Cardiac muscle cell (in vitro differentiated cells and primary cell): ENCODE measurements around the gene UBE2I. TPM values are rescaled to one million over a fixed set of nuclear protein-coding genes. Genes with fewer than 3 reads are reported as not detected.

Experiments used
- DNase-seq, 2 donors: peaks; one replicate each; pipeline versions ENCODE4 v3.0.0 to v3.0.0-alpha.2; 2010 to 2017; ENCODE audit warnings: low read depth in 1 of 2, low spot score in 1 of 2
- H3K27ac ChIP-seq: fragments of 200-600 bp; sonication (generic); 2 replicates; pipeline ENCODE4 v1.5.1; 2016
- H3K27me3 ChIP-seq: fragments of 200-600 bp; sonication (generic); 2 replicates; pipeline ENCODE4 v1.6.0; 2016; ENCODE audit warnings: control low read depth
- H3K36me3 ChIP-seq: fragments of 200-600 bp; sonication (generic); 2 replicates; pipeline ENCODE4 v1.5.1; 2016; ENCODE audit warnings: control low read depth
- H3K4me1 ChIP-seq: fragments of 200-600 bp; sonication (generic); 2 replicates; pipeline ENCODE4 v1.8.1; 2017; ENCODE audit warnings: low read depth, mild to moderate bottlenecking, mixed run types
- H3K4me3 ChIP-seq: fragments of 200-600 bp; sonication (generic); 2 replicates; pipeline ENCODE4 v1.5.1; 2016; ENCODE audit warnings: mild to moderate bottlenecking
- H3K9me3 ChIP-seq: fragments of 200-600 bp; sonication (generic); 2 replicates; pipeline ENCODE4 v1.5.1; 2017; ENCODE audit warnings: low read depth, mild to moderate bottlenecking, control low read depth
- CTCF ChIP-seq: IDR thresholded peaks from 2 replicates; pipeline ENCODE4 v1.5.1; 2012; ENCODE audit warnings: low read depth, mild to moderate bottlenecking, low read length
- polyA plus RNA-seq: library from polyadenylated mRNA; unstranded; fragments of >200 nt; fragmentation: Nextera tagmentation; extraction: Ambion mirVana; gene quantifications from 2 replicates; pipeline ENCODE4 v1.2.1, GENCODE V29; 2016
- total RNA-seq: library from RNA; depleted of rRNA; stranded (reverse); fragments of >200 nt; gene quantifications from 2 replicates; pipeline ENCODE4 v1.2.3, GENCODE V29; 2016

Gene UBE2I
- total and polyA plus RNA-seq, 2 experiments from 2014 or later: 75.4 to 157 TPM

DNA sequence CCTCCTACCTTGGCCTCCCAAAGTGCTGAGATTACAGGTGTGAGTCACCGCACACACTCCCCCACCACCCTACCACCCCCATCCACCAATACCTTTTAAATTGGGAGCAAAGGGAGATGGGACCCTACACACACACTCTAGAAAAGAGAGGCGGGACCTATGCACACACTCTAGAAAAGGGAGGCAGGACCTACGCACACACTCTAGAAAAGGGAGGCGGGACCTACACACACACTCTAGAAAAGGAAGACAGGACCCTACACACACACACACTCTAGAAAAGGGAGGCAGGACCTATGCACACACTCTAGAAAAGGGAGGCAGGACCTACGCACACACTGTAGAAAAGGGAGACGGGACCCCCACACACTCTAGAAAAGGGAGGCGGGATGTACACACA lies 34.7 kb upstream of the UBE2I start:
- TF ChIP-seq CTCF: no peak
- H3K36me3 ChIP-seq: no peaks in the 10 kb centered on the region
- no peaks in the 10 kb centered on the region for H3K9me3 ChIP-seq
- no peaks in the 10 kb centered on the region for H3K4me1 ChIP-seq
- DNase-seq: no peak
- no peak overlapping the region for H3K4me3 ChIP-seq
- peaks cover 3% of the 10 kb centered on the region for H3K27me3 ChIP-seq
- no peak overlapping the region for H3K27ac ChIP-seq

GRCh38 chr16:1275791-1276579 lies 33.5 kb upstream of the UBE2I start:
- Histone ChIP-seq H3K9me3 (no peaks in the 10 kb centered on the region), H3K4me3 (no peak overlapping the region), H3K27ac (no peak overlapping the region), H3K36me3 (no peaks in the 10 kb centered on the region), H3K4me1 (no peaks in the 10 kb centered on the region), H3K27me3 (peaks cover 3% of the 10 kb centered on the region)
- no peak for TF ChIP-seq CTCF
- no peak for DNase-seq

- TF ChIP-seq CTCF: no peak
- no peak overlapping the region for H3K27ac ChIP-seq
- no peaks in the 10 kb centered on the region for H3K36me3 ChIP-seq
- DNase-seq: no peak
- H3K4me3 ChIP-seq: no peak overlapping the region
- no peaks in the 10 kb centered on the region for H3K9me3 ChIP-seq
- no peaks in the 10 kb centered on the region for H3K4me1 ChIP-seq
- H3K27me3 ChIP-seq: peaks cover 3% of the 10 kb centered on the region
These were observed 32.9 kb upstream of the UBE2I start for GRCh38 chr16:1276580-1276878.

DNA sequence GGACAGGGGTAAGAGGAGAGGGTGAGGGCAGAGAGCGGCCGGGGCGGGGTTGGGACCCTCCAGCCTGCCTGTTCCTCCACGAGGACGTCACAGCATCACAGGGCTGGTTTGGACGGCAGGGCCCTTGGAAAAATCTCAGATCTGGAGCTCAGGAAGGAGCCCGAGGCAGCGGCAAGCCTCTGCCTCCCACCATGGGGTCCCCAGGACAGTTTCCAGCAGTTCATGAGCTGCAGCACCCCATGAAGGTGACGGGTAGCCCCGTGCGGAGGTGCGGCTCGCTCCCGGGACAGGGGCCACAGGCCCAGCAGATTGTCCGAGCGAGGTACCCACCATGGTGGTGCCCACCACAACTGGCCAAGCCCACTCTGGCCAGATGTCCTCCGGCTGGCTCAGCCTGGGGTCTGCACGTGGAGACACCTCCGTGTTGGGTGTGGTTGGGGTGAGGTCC lies 32.3 kb upstream of the UBE2I start:
- Histone ChIP-seq H3K4me1 (no peaks in the 10 kb centered on the region), H3K27me3 (peaks cover 3% of the 10 kb centered on the region), H3K4me3 (no peak overlapping the region), H3K27ac (no peak overlapping the region), H3K9me3 (no peaks in the 10 kb centered on the region), H3K36me3 (no peaks in the 10 kb centered on the region)
- TF ChIP-seq CTCF: no peak
- no peak for DNase-seq

DNA sequence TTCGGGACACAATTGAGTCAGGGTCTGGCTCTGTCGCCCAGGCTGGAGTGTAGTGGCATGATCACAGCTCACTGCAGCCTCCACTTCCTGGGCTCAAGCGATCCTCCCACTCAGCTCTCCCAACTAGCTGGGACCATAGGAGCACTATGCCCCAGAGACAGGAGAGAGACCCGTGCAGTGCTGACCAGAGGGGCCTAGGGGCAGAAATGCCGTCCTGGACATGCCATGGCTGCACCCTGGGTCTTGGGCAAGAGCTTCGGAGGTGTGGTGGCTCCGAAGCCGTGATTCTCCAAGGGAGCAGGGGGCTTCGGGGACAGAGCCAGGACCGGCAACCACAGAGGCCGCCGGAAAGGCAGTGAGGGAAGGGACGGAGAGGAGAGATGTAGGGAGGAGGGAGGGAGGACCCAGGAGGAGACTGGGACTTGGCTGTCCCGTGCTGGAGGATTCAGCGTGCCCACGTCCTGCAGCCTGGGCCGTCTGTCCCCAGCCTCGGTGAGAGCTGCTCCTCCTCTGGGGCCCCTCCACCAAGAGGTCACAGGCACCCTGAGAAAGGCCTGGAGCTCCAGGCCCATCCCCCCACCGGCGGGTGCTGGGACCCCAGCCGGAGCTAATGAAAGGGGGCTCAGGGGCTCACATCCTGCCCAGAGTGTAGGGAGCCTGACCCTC lies 31.7 kb upstream of the UBE2I start:
- Histone ChIP-seq H3K36me3 (no peaks in the 10 kb centered on the region), H3K27ac (no peak overlapping the region), H3K4me1 (no peaks in the 10 kb centered on the region), H3K27me3 (peaks cover 3% of the 10 kb centered on the region), H3K9me3 (no peaks in the 10 kb centered on the region), H3K4me3 (no peak overlapping the region)
- no peak for DNase-seq
- TF ChIP-seq CTCF: no peak
